OCI-LY7 (cell line): Measurements from ENCODE around the gene DPEP1.

Experiments used
- CTCF ChIP-seq: fragments of 200-600 bp; sonication (generic); conservative IDR thresholded peaks from 2 replicates; pipeline ENCODE4 v1.5.1; 2014; ENCODE audit warnings: mild to moderate bottlenecking, antibody characterized with exemption, low read length, moderate library complexity, mixed read lengths
- EZH2phosphoT487 ChIP-seq: fragments of 200-600 bp; sonication (generic); IDR thresholded peaks from 2 replicates; pipeline ENCODE4 v1.6.1; 2018; ENCODE audit warnings: low read depth, borderline replicate concordance, mild to moderate bottlenecking, mixed run types, antibody characterized with exemption, low read length, moderate library complexity, mixed read lengths

- TF ChIP-seq CTCF (no peak), EZH2phosphoT487 (no peak)
Measured at GRCh38 chr16:89633064-89633631, 19.7 kb downstream of the DPEP1 start.
